BLaER1 treated with 17β-estradiol and CSF1 and Interleukin-3, amounts not matched to agents 10 nM and 100 nM (cell line): Measurements from ENCODE around the gene DLG3.
"Not testable (repeated sequence)": the region's sequence is repeated elsewhere in the genome, so short reads cannot be mapped to it uniquely, and the experiment has no call there.

Source experiments
- H3K27ac ChIP-seq, 11 experiments: shearing (Covaris generic); formaldehyde crosslinking; 2 replicates each; pipeline ENCODE4 v1.8.1; 2022
- H3K27me3 ChIP-seq, 11 experiments: shearing (Covaris generic); formaldehyde crosslinking; 2 replicates each; pipeline ENCODE4 v1.8.1; 2022
- H3K36me3 ChIP-seq, 11 experiments: shearing (Covaris generic); formaldehyde crosslinking; 2 replicates each; pipeline ENCODE4 v1.8.1; 2022
- H3K4me1 ChIP-seq, 10 experiments: shearing (Covaris generic); formaldehyde crosslinking; 2 replicates each; pipeline ENCODE4 v1.8.1; 2022
- H3K4me2 ChIP-seq, 11 experiments: shearing (Covaris generic); formaldehyde crosslinking; 2 replicates each; pipeline ENCODE4 v1.8.1; 2022
- H3K4me3 ChIP-seq, 10 experiments: shearing (Covaris generic); formaldehyde crosslinking; 2 replicates each; pipeline ENCODE4 v1.8.1; 2022
- H3K9ac ChIP-seq, 11 experiments: shearing (Covaris generic); formaldehyde crosslinking; 2 replicates each; pipeline ENCODE4 v1.8.1; 2022
- H3K9me3 ChIP-seq, 11 experiments: shearing (Covaris generic); formaldehyde crosslinking; replicated peaks in 1 of 11; 2 replicates each; pipeline ENCODE4 v1.8.1; 2022
- H4K20me1 ChIP-seq, 11 experiments: shearing (Covaris generic); formaldehyde crosslinking; 2 replicates each; pipeline ENCODE4 v1.8.1; 2022
- Cebpa-rat ChIP-seq, 11 experiments: shearing (Covaris generic); IDR thresholded peaks; 2 replicates each; pipeline ENCODE4 v1.8.1; 2022

The DLG3 gene

DNA sequence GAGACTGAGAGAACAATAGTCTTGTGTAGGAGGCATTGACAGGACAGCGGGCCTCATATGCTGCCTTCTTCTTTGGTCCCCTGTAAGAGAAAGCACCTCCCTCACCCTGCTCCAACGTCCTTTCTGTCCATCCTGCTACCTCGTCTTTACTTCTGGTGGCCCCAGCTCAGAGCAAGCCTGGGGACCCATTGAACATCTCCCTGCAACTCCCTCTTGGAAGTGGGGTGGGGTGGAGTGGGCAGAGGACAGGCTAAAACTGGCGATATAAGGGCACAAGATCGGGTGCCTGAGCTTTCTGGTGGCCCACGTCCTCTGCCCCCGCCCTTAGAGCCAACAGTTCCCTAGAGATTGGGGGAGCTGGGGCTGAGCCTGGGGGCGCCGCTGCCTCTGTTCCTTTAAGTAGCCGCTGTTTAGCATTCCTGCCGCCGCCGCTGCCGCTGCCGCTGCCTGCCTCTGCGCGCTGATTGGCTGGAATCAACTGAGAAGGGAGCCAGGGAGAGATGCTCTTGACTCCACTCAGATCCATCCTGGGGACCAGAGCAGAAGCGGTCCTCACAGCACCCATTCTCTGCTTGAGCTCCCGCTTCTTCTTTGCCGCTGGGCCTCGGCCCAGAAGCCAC, at the start of gene DLG3:
Gene DLG3, plus strand, starts transcription at position 510 of the 620 bp plus-strand sequence. CDS start 367 bp downstream, outside the sequence.
- TF ChIP-seq Cebpa-rat (IDR thresholded peaks at IDR 0.05) = no peak
- H3K27me3 ChIP-seq = peaks cover 90 to 99% (median 97%) of the 10 kb centered on the region in 11 experiments
- H3K36me3 ChIP-seq = no peaks in the 10 kb centered on the region
- peak within 1 kb of the TSS in 2 of 10 experiments; percentile 26 to 55; a peak in 4 of 20 replicates for H3K4me3 ChIP-seq
- no peak within 1 kb of the TSS for H3K9ac ChIP-seq
- H3K4me2 ChIP-seq = peak within 1 kb of the TSS in 9 of 11 experiments; percentile 7 to 55 (median 35); a peak in 15 of 22 replicates
- H3K4me1 ChIP-seq = peaks cover 0 to 10% (median 2%) of the 10 kb centered on the region in 10 experiments; a peak in 16 of 20 replicates
- no peaks in the 10 kb centered on the region; a peak in 1 of 22 replicates for H3K9me3 ChIP-seq
- H3K27ac ChIP-seq = no peak within 1 kb of the TSS
- no peaks in the 10 kb centered on the region; a peak in 4 of 22 replicates for H4K20me1 ChIP-seq

DNA sequence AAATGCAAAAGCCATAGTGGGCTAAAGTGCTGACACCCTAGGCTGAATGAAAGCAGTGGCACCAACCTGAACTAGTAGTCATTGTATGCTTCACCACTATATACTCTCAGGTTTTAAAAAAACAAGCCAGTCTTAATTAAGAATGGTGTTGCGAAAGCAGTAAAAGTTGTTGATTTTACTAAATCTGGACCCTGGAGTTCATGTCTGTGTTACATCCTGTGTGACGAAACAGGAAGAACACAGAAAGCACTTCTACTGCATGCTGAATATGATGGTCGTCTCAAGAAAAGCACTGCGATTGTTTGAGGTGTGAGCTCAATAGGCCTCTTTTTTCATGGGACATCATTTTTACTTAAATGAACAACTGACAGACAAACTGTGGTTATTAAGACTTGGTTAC, 45.7 kb upstream of the DLG3 start:
- peaks cover 5 to 22% (median 8%) of the 10 kb centered on the region in 11 experiments for H3K9me3 ChIP-seq
- TF ChIP-seq Cebpa-rat (IDR thresholded peaks at IDR 0.05) = peak in 6 of 11 experiments; percentile 36 to 79 (median 70); a peak in 9 of 22 replicates

DNA sequence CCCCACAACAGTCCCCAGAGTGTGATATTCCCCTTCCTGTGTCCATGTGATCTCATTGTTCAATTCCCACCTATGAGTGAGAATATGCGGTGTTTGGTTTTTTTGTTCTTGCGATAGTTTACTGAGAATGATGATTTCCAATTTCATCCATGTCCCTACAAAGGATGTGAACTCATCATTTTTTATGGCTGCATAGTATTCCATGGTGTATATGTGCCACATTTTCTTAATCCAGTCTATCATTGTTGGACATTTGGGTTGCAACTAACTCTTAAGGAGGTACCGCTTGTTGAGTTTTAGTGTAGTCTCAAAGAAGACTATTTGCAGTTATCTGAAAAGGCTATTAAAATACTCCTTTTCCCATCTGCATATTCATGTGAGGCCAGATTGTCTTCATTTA, 44.5 kb upstream of the DLG3 start:
- Histone ChIP-seq H3K4me1 (peaks cover 0 to 24% (median 15%) of the 10 kb centered on the region in 10 experiments; a peak in 16 of 20 replicates), H3K36me3 (peaks cover 0 to 60% (median 40%) of the 10 kb centered on the region in 11 experiments; a peak in 14 of 22 replicates), H3K27ac (peak overlapping the region in 3 of 11 experiments; percentile 2 to 34 (median 25); a peak in 2 of 22 replicates), H3K27me3 (peaks cover 40 to 75% (median 63%) of the 10 kb centered on the region in 11 experiments)
- not testable (repeated sequence) for H3K9ac ChIP-seq, H3K4me2 ChIP-seq, H4K20me1 ChIP-seq, H3K4me3 ChIP-seq, H3K9me3 ChIP-seq

More for the DNA sequence above, 45.7 kb upstream of the DLG3 start:
- Histone ChIP-seq H3K4me1 (peaks cover 0 to 24% (median 15%) of the 10 kb centered on the region in 10 experiments; a peak in 16 of 20 replicates), H3K36me3 (peaks cover 0 to 59% (median 34%) of the 10 kb centered on the region in 11 experiments; a peak in 15 of 22 replicates), H3K4me3 (peak overlapping the region in 1 of 10 experiments; percentile 14; a peak in 2 of 20 replicates), H3K27ac (peak overlapping the region in 10 of 11 experiments; percentile 42 to 89 (median 81); a peak in 20 of 22 replicates), H4K20me1 (no peaks in the 10 kb centered on the region), H3K9ac (peak overlapping the region in 9 of 11 experiments; percentile 37 to 74 (median 66); a peak in 15 of 22 replicates), H3K27me3 (peaks cover 35 to 63% (median 58%) of the 10 kb centered on the region in 11 experiments), H3K4me2 (peak overlapping the region in 10 of 11 experiments; percentile 24 to 69 (median 49); a peak in 18 of 22 replicates)

DNA sequence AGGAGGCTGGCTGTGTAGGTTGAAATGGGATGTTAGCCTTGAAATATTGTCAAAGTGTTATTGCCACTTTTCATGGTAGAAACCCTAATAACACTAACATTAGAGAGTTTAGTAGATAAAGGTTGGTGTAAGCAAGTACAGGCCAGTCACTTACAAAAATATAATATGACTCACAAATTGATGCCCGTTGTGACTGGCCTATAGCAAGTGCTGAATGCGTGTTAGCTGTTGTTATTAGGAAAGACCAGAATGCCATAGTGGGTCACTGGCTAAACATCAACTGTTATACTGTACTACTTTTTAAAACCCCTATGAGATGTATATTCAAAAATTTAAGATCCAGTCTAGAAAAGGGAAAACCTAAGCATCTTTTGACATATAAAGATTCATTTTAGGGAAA, 41.9 kb upstream of the DLG3 start:
- H3K27ac ChIP-seq = 0 out of 22 replicates have a peak overlapping the region, but pooled peaks of 1 of the 11 experiments have one; percentile 1
- H3K27me3 ChIP-seq = peaks cover 40 to 74% (median 65%) of the 10 kb centered on the region in 11 experiments
- peaks cover 0 to 64% (median 50%) of the 10 kb centered on the region in 11 experiments; a peak in 18 of 22 replicates for H3K36me3 ChIP-seq
- TF ChIP-seq Cebpa-rat (IDR thresholded peaks at IDR 0.05) = no peak
- H3K9me3 ChIP-seq = no peaks in the 10 kb centered on the region; a peak in 1 of 22 replicates
- H4K20me1 ChIP-seq = no peaks in the 10 kb centered on the region
- peaks cover 0 to 17% (median 14%) of the 10 kb centered on the region in 10 experiments; a peak in 16 of 20 replicates for H3K4me1 ChIP-seq
- no peak overlapping the region for H3K4me3 ChIP-seq
- no peak overlapping the region for H3K9ac ChIP-seq
- no peak overlapping the region for H3K4me2 ChIP-seq

DNA sequence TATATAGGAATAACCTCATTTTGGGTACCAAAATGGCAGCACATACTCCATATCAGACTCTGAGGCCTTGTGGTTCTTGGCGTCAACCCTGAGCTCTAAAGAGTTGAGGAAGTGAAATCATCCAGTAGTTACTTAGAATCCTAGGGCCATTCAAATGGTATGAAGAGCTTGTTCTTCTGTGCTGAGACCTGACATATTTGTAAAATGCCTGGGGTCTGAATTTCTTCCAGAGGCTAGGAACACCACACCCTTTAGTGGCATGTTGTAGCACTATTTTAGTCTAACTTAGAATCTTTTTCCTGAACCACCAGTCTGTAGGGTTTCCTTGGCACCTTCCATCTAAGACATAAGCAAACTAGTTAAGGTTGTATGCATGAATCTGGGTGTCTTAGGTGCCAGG, 39.6 kb upstream of the DLG3 start:
- H3K36me3 ChIP-seq = peaks cover 0 to 85% (median 62%) of the 10 kb centered on the region in 11 experiments; a peak in 18 of 22 replicates
- no peak overlapping the region for H3K27ac ChIP-seq
- H3K27me3 ChIP-seq = peaks cover 51 to 82% (median 76%) of the 10 kb centered on the region in 11 experiments
- H4K20me1 ChIP-seq = no peaks in the 10 kb centered on the region; a peak in 1 of 22 replicates
- H3K9me3 ChIP-seq = no peaks in the 10 kb centered on the region; a peak in 1 of 22 replicates
- H3K4me2 ChIP-seq = no peak overlapping the region
- H3K4me3 ChIP-seq = no peak overlapping the region
- no peak for TF ChIP-seq Cebpa-rat (IDR thresholded peaks at IDR 0.05)
- no peak overlapping the region for H3K9ac ChIP-seq
- H3K4me1 ChIP-seq = no peaks in the 10 kb centered on the region

DNA sequence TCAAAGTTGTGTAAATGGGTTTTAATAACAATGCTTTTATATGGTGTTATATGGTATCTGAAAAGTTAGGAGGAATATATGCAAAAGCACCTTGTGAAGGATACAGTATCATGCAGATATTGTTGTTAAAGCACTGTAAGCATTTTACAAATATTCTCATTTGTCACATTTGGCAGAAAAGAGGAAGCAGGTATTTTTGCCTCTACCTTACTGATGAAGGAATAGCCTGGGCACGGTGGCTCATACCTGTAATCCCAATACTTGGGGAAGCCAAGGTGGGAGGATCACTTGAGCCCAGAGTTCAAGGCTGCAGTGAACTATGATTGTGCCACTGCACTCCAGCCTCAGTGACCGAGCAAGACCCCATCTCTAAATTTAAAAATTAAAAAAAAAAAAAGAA, 33.7 kb upstream of the DLG3 start:
- peaks cover 0 to 91% (median 39%) of the 10 kb centered on the region in 11 experiments; a peak in 17 of 22 replicates for H3K36me3 ChIP-seq
- H3K9ac ChIP-seq = no peak overlapping the region

DNA sequence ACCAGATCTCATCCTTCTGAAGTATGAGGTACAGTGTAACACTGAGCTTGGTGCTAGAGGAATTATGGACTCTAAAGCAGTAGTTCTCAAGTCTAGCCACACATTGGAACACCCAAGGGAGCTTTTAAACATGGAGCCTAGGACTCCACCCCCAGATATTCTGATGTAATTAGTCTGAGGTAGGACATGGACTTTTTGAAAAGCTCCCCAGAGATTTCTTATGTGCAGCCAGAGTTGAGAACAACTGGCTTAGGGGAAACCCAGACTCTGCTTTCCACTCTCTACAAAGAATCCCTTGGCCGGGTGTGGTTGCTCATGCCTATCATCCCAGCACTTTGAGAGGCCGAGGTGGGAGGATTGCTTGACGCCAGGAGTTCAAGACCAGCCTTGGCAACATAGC, 33.2 kb upstream of the DLG3 start:
- Histone ChIP-seq H3K4me3 (no peak overlapping the region), H3K36me3 (peaks cover 0 to 86% (median 33%) of the 10 kb centered on the region in 11 experiments; a peak in 16 of 22 replicates), H3K4me2 (no peak overlapping the region), H3K9me3 (no peaks in the 10 kb centered on the region), H4K20me1 (no peaks in the 10 kb centered on the region; a peak in 1 of 22 replicates), H3K27ac (no peak overlapping the region), H3K4me1 (no peaks in the 10 kb centered on the region), H3K9ac (no peak overlapping the region), H3K27me3 (peaks cover 40 to 97% (median 89%) of the 10 kb centered on the region in 11 experiments)
- no peak for TF ChIP-seq Cebpa-rat (IDR thresholded peaks at IDR 0.05)

More for the DNA sequence above, 33.7 kb upstream of the DLG3 start:
- Histone ChIP-seq H3K4me1 (no peaks in the 10 kb centered on the region), H3K27me3 (peaks cover 44 to 97% (median 90%) of the 10 kb centered on the region in 11 experiments), H3K9me3 (no peaks in the 10 kb centered on the region), H3K4me3 (no peak overlapping the region), H3K4me2 (no peak overlapping the region), H4K20me1 (no peaks in the 10 kb centered on the region; a peak in 1 of 22 replicates), H3K27ac (no peak overlapping the region)
- TF ChIP-seq Cebpa-rat (IDR thresholded peaks at IDR 0.05) = no peak

DNA sequence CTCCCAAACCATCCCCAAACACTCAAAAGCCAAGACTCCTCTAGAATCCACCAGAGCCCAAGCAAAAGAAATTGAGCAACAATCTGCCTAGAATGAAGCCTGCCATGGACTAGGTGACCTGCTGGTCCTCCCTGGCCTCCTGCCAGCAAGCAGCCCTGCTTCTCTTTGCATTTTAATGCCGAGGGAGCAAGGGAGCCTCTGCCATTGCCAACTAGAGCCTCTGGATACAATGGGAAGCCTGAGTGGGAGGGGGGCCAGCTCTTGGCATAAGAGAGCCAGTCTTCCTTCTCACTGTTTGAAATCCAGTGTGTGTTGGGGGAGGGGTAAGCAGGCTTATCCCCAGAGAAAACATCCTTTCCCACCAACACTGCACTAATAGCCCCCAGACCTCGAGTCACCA, 23.0 kb upstream of the DLG3 start:
- peaks cover 0 to 13% (median 3%) of the 10 kb centered on the region in 10 experiments; a peak in 5 of 20 replicates for H3K4me1 ChIP-seq
- no peak for TF ChIP-seq Cebpa-rat (IDR thresholded peaks at IDR 0.05)
- peaks cover 0 to 37% (median 23%) of the 10 kb centered on the region in 11 experiments; a peak in 14 of 22 replicates for H3K36me3 ChIP-seq
- H3K27ac ChIP-seq = no peak overlapping the region
- no peaks in the 10 kb centered on the region for H3K9me3 ChIP-seq
- no peak overlapping the region for H3K4me3 ChIP-seq
- H3K9ac ChIP-seq = no peak overlapping the region
- no peak overlapping the region for H3K4me2 ChIP-seq
- peaks cover 0 to 13% (median 2%) of the 10 kb centered on the region in 11 experiments; a peak in 5 of 22 replicates for H4K20me1 ChIP-seq
- peaks cover 68 to 98% (median 91%) of the 10 kb centered on the region in 11 experiments for H3K27me3 ChIP-seq
